ENCODE data around the gene DOK6. TPM values are rescaled to one million over a fixed set of nuclear protein-coding genes. Genes with fewer than 3 reads are reported as not detected.
"Not testable (repeated sequence)": the region's sequence is repeated elsewhere in the genome, so short reads cannot be mapped to it uniquely, and the experiment has no call there.

The DOK6 gene
- not detected for polyA plus RNA-seq (2012; ENCODE audit: insufficient read depth, insufficient read length)

DNA sequence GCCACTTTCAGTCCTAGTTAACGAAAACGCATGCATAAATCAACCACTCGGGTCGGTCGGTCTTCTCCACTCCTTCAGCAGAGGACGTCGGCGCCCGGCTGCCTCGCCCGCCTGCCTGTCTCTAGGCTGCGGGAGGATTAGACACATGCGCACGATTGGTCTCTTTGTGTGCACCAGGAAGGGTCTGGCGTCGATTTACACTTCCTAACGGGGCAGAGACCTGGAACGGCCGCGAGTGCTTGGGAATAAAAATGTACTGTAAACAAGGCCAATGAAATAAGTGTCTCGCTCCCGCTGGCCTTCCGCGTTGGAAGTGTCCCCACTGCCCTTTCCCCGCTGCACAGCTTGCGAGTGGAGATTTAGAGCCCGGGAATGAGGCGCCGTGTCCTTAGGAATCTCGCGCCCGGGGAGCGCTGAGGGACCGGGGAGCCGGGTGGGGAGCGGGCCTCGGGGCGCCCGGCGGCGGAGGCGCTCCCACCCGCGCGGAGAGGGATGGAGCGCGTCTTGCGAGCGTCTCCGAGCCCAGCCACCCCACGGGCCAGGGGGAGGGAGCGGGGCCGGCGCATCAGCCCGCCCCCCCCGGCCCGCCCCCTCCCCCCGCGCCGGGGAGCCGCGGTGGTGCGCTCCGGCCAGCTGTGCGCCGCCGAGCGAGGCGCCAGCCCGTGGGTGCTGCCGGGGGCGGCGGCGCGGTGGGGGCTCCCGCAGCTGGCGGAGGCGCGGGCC, at the start of gene DOK6:
Gene DOK6 (plus strand): TSS at position 636 of the 723 bp plus-strand sequence.
- no peak for DNase-seq (ENCODE audit: low read depth, low spot score)
- H3K4me3 ChIP-seq (ENCODE audit: low read length), result no peak within 1 kb of the TSS

DNA sequence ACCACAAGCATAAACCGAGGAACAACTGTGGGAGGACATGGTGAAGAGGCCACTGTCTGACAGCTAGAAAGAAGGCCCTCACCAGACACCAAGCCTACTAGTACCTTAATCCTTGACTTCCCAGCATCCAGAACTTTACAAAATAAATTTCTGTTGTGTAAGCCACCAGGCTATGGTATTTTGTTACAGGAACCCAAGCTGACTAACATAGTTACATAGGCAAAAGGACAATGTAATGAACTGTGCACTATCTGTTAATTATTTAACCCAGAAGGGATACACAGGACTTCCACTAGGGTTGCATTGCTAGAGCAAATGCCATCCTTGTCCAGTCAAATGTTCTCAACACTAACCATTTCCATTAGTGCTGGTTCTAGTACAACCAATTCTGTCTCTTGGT, 47.7 kb upstream of the DOK6 start:
- DNase-seq (ENCODE audit: low read depth, low spot score), result no peak
- no peak overlapping the region for H3K4me3 ChIP-seq (ENCODE audit: low read length)

GRCh38 chr18:69357590-69357989, 43.1 kb upstream of the DOK6 start:
- H3K4me3 ChIP-seq (ENCODE audit: low read length), result no peak overlapping the region
- DNase-seq (ENCODE audit: low read depth, low spot score), result no peak

- H3K4me3 ChIP-seq (ENCODE audit: low read length), result no peak overlapping the region
- no peak for DNase-seq (ENCODE audit: low read depth, low spot score)
These were observed 42.3 kb upstream of the DOK6 start for GRCh38 chr18:69358212-69358895.

- not testable (repeated sequence) for DNase-seq (ENCODE audit: low read depth, low spot score); H3K4me3 ChIP-seq (ENCODE audit: low read length)
These were observed 40.9 kb upstream of the DOK6 start for GRCh38 chr18:69359768-69360167.

GRCh38 chr18:69364930-69365329, 35.8 kb upstream of the DOK6 start:
- H3K4me3 ChIP-seq (ENCODE audit: low read length), result no peak overlapping the region
- DNase-seq (ENCODE audit: low read depth, low spot score), result no peak

- DNase-seq (ENCODE audit: low read depth, low spot score), result no peak
- no peak overlapping the region for H3K4me3 ChIP-seq (ENCODE audit: low read length)
These were observed 35.0 kb upstream of the DOK6 start for GRCh38 chr18:69365658-69366057.

DNA sequence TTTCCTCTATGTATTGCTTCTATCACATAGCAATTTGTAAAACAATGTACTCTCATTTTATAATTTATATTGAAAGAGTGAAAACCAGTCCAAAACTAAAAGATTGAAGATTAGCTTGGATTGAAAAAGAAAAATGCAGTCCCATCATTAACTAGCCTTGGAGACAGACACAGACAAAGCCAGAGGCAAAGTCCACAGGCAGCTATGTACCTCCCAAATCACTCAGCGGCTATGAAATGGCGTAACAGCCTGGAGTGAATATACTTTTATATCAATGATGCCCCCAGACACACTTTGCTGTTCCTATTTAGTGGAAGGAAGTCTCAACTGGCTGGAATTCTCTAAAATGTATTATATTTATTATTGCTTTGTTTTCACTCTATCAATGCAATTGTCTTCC, 33.6 kb upstream of the DOK6 start:
- DNase-seq (ENCODE audit: low read depth, low spot score), result no peak
- H3K4me3 ChIP-seq (ENCODE audit: low read length), result no peak overlapping the region

GRCh38 chr18:69371729-69372128, 29.0 kb upstream of the DOK6 start:
- DNase-seq (ENCODE audit: low read depth, low spot score), result no peak
- H3K4me3 ChIP-seq (ENCODE audit: low read length), result no peak overlapping the region

DNA sequence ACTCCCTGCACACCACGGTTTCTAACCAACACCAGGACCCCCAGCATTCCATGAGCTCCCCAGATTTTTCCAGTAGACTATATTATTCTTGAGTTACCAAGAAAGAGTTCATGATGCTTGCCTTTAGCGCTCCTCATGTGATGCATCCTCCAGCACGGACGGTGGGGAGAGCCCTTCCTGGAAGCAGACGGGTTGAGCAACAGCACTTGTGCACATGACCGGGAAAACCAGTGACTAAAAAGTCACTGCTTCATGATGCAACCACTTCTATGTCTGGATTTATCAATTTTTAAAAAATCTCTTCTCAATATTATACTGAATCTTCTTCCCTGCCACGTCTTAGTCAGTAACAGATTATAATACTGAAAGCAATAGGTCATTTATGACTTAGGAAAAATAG, 20.4 kb upstream of the DOK6 start:
- no peak for DNase-seq (ENCODE audit: low read depth, low spot score)
- no peak overlapping the region for H3K4me3 ChIP-seq (ENCODE audit: low read length)

DNA sequence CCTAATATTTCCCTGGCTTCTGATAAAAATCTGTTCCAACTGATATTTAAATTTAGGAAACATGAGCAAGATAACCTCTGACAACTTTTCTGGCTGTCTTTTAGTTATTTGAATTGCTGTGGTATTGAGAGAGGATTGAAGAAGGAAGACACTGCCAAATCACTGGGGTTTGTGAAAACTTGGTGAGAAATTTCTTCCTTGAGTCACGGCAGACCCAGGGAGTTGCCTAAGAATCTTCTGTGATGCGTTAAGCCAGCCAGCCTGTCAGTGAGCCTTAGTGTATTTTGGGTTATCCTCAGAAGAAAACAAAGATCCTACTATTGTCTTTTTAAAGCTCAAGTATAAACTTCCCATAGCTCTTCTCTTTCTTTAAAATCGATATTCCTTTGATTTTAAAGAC, 17.5 kb upstream of the DOK6 start:
- no peak for DNase-seq (ENCODE audit: low read depth, low spot score)
- H3K4me3 ChIP-seq (ENCODE audit: low read length), result no peak overlapping the region

- H3K4me3 ChIP-seq (ENCODE audit: low read length), result no peak overlapping the region
These were observed 13.5 kb upstream of the DOK6 start for GRCh38 chr18:69387186-69387585.

DNA sequence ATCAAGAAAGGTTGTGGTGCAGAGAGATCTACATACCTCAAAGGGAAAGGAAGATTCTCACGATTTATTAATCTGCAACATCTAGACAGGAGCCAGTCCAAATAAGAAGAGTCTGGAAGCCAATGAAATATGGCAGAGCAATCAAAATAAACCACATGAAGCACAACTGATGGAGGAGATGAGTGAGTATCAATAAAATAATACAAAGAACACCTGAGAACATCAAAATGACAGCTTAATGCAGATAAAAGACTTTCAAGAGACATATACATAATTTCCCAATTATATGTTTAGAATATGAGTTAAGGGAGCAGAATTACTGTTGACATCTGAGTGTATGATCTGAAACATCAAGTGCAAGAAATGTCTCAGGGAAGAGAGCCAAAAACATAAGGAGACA, 12.5 kb upstream of the DOK6 start:
- DNase-seq (ENCODE audit: low read depth, low spot score), result no peak
- H3K4me3 ChIP-seq (ENCODE audit: low read length), result no peak overlapping the region

More at GRCh38 chr18:69387186-69387585, 13.5 kb upstream of the DOK6 start:
- no peak for DNase-seq (ENCODE audit: low read depth, low spot score)

DNA sequence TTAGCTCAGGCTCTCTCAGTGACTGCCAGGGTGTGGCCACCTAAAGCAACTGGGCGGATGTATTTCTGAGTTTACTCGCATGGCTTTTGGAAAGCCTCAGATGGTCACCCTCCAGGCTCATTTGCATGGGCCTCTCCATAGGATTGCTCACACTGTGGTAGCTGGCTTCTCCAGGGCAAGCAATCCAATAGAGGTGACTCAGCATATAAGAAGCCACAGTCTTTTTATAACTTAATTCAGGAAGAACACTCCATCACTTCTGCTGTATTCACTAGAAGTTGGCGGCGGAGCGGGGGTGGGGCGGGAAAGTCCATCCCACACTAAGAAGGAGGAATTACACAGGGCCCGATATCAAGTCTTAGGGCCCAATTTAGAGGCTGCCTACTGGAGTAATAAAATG, 3.6 kb upstream of the DOK6 start:
- no peak overlapping the region for H3K4me3 ChIP-seq (ENCODE audit: low read length)
- DNase-seq (ENCODE audit: low read depth, low spot score), result no peak

- H3K4me3 ChIP-seq (ENCODE audit: low read length), result no peak overlapping the region
- DNase-seq (ENCODE audit: low read depth, low spot score), result no peak
These were observed 1.4 kb upstream of the DOK6 start for GRCh38 chr18:69399253-69399652.

GRCh38 chr18:69400976-69401225, 213 bp downstream of the DOK6 start:
- no peak for DNase-seq (ENCODE audit: low read depth, low spot score)

DNA sequence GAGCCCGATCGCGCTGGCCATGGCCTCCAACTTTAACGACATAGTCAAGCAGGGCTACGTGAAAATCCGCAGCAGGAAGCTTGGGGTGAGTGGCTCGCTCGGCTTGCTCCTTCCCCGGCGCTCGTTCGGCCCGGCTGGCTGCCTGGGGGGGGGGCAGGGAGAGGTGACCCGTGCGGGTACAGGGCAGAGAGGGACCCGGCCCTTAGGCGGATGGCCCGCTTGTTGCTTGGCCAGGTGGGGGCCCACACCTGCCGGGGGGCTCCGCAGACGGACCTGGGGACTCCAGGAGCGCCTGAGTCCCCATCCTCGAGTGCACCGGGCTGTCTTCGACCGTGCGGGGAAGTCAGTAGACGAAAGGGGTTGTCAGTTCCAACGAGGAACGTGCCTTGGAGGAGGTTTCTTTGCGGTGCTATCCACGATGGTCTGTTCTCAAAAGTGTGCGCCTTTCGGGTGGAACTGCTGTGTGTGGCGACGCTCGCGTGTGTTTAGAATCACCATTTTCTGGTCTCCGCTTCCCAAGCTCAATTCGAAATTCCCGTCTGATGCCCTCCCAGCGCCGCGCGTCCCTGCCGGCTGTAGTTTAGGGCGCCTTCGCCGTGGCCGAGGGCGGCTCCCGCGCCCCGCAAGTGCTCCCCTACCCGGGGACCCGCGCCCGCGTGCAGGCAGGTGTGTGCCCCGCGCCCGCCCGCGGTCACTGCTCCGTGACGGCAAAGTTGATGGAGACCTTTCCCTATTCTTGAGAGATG, 711 bp downstream of the DOK6 start:
- H3K4me3 ChIP-seq (ENCODE audit: low read length), result no peak overlapping the region
- DNase-seq (ENCODE audit: low read depth, low spot score), result no peak

More at GRCh38 chr18:69400976-69401225, 213 bp downstream of the DOK6 start:
- no peak overlapping the region for H3K4me3 ChIP-seq (ENCODE audit: low read length)

DNA sequence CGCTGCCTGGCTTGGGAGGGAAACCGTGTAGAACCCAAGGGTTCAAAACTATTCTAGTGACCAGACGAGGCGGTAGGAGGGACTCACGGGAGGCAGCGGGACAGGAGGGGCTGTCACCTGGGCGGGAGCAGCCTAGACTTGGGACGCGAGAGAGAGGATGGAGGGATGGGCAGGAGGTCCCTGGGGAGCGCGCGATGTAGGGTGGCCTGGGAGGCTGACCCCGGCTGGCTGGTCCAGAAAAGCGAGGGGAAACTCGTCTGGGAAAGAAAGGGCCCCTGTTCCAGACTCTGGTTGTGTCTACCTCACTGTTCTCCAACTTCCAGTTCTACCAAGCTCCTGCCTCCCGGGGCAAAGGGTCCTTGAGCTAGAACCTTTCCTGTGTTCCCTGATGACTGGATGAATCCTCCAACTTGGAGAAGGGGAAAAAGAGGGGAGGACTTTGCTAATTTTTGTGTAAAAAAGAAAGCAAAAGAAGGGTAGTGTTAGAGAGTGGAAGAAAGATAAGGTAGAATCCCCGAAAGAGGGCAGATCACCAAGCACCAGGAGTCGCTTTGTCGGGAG, 1.4 kb downstream of the DOK6 start:
- no peak overlapping the region for H3K4me3 ChIP-seq (ENCODE audit: low read length)
- no peak for DNase-seq (ENCODE audit: low read depth, low spot score)

DNA sequence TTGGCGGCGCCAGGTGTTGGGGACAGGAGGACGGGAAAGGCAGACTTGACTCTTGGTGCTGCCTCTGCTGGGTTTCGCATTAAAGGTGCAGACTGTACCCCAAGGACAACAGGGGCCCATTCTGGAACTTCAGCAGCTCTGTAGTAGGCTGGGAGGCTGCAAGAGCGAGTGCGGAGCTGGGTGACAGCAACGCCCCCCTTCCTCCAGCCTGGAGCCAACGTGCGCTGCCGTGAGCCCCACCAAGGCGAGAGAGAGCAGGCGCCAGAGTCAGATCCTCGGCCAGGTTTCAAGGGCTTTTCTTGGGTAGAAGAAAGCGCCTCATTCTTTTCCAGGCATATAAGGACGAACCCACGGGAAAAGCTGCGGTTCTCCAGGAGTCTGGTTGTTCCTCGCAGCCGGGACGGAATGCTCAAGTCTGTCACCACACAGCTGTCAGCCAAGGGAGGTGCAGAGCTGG, 1.9 kb downstream of the DOK6 start:
- H3K4me3 ChIP-seq (ENCODE audit: low read length), result no peak overlapping the region
- no peak for DNase-seq (ENCODE audit: low read depth, low spot score)

DNA sequence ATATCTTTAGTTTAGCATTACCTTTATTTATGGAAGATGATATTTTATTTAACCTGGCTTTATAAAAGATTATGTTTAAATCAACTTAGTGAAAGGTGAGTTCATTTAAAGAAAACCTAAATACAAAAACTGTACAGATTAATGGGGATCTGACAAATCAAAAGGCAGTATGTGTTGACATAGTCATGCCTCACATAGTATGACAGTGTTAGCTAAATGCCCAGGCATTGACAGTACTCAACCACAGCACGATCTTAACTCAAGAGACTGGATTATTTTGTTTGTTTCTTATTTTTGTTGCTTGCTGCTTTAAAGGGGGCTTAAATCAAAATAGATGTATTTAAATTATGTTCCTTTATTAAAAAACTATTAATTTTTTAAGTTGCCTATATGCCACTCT, 7.8 kb downstream of the DOK6 start:
- no peak overlapping the region for H3K4me3 ChIP-seq (ENCODE audit: low read length)
- DNase-seq (ENCODE audit: low read depth, low spot score), result no peak
